Measurements from ENCODE around the gene SPC24. TPM values are rescaled to one million over a fixed set of nuclear protein-coding genes. Genes with fewer than 3 reads are reported as not detected.
A peak's percentile ranks its signal among the peaks of the same experiment; 100 is the strongest.
"Not testable (repeated sequence)": the region's sequence is repeated elsewhere in the genome, so short reads cannot be mapped to it uniquely, and the experiment has no call there.

The SPC24 gene
- total RNA-seq, 1 donor from 2014 or later = 1.1 TPM

GRCh38 chr19:11100049-11100448 lies 55.5 kb downstream of the SPC24 start:
- H3K27ac ChIP-seq = no peak overlapping the region
- no peaks in the 10 kb centered on the region for H3K27me3 ChIP-seq
- no peak for DNase-seq (ENCODE audit: low spot score in 2 of 2)
- no peak overlapping the region for H3K4me3 ChIP-seq
- TF ChIP-seq CTCF (IDR thresholded peaks at IDR 0.05) = no peak
- H3K4me1 ChIP-seq = peaks cover 4 to 21% of the 10 kb centered on the region in 2 donors
- intact Hi-C loops (cut with DNase I) = no loop called here
- no peaks in the 10 kb centered on the region for H3K9me3 ChIP-seq
- H3K36me3 ChIP-seq = peaks cover 9 to 39% of the 10 kb centered on the region in 2 donors

- Histone ChIP-seq H3K27ac (no peak overlapping the region), H3K36me3 (peaks cover 8 to 27% of the 10 kb centered on the region in 2 donors), H3K27me3 (no peaks in the 10 kb centered on the region), H3K4me3 (no peak overlapping the region), H3K9me3 (no peaks in the 10 kb centered on the region), H3K4me1 (peaks cover 4 to 26% of the 10 kb centered on the region in 2 donors)
- no peak for DNase-seq (ENCODE audit: low spot score in 2 of 2)
- intact Hi-C loops (cut with DNase I) = no loop called here
- TF ChIP-seq CTCF (IDR thresholded peaks at IDR 0.05) = no peak
Measured at GRCh38 chr19:11098861-11099260, 56.7 kb downstream of the SPC24 start.

- intact Hi-C loops (cut with DNase I) = no loop called here
- H3K27ac ChIP-seq = no peak overlapping the region
- TF ChIP-seq CTCF (IDR thresholded peaks at IDR 0.05) = no peak
- no peaks in the 10 kb centered on the region for H3K9me3 ChIP-seq
- H3K4me1 ChIP-seq = peaks cover 4 to 26% of the 10 kb centered on the region in 2 donors
- H3K27me3 ChIP-seq = no peaks in the 10 kb centered on the region
- DNase-seq (ENCODE audit: low spot score in 2 of 2) = no peak
- H3K36me3 ChIP-seq = peaks cover 8 to 22% of the 10 kb centered on the region in 2 donors
- H3K4me3 ChIP-seq = no peak overlapping the region
Measured at GRCh38 chr19:11098327-11098726, 57.3 kb downstream of the SPC24 start.

- DNase-seq (ENCODE audit: low spot score in 2 of 2); H3K27me3 ChIP-seq; H3K4me3 ChIP-seq; H3K9me3 ChIP-seq; intact Hi-C loops (cut with DNase I): not testable (repeated sequence)
- peaks cover 4 to 28% of the 10 kb centered on the region in 2 donors for H3K4me1 ChIP-seq
- H3K36me3 ChIP-seq = peaks cover under 1 to 13% of the 10 kb centered on the region in 2 donors
- peak overlapping the region in 1 of 2 donors; percentile 80 for H3K27ac ChIP-seq
Measured at GRCh38 chr19:11097367-11097766, 58.2 kb downstream of the SPC24 start.

- peaks cover 0 to 9% of the 10 kb centered on the region in 2 donors for H3K36me3 ChIP-seq
- H3K4me3 ChIP-seq = no peak overlapping the region
- peaks cover 10 to 38% of the 10 kb centered on the region in 2 donors for H3K4me1 ChIP-seq
- H3K27ac ChIP-seq = peak overlapping the region; percentile 80 to 99
- DNase-seq (ENCODE audit: low spot score in 2 of 2) = peak in 1 of 2 donors; percentile 75
- intact Hi-C loops (cut with DNase I) = loop anchor here (1.0 kb wide), 1 partner anchor 11 kb away; no protein-coding TSS in a partner anchor
- TF ChIP-seq CTCF (IDR thresholded peaks at IDR 0.05) = no peak
- no peaks in the 10 kb centered on the region for H3K9me3 ChIP-seq
- H3K27me3 ChIP-seq = no peaks in the 10 kb centered on the region
Measured at GRCh38 chr19:11096210-11096841, 59.3 kb downstream of the SPC24 start.

Other genes starting within 250 kb of the SPC24 start
- 139 TPM for gene YIPF2, start 227.1 kb downstream of the SPC24 start, total RNA-seq
- gene TIMM29, start 227.0 kb downstream of the SPC24 start, total RNA-seq = 66.9 TPM
- gene SMARCA4, start 194.8 kb downstream of the SPC24 start, total RNA-seq = 89.5 TPM
- 37.4 TPM for gene LDLR, start 66.3 kb downstream of the SPC24 start, total RNA-seq
- gene KANK2, start 41.8 kb upstream of the SPC24 start, total RNA-seq = 572 TPM
- gene ANGPTL8, start 83.8 kb upstream of the SPC24 start, total RNA-seq = not detected
- 140 TPM for gene DOCK6, start 106.7 kb upstream of the SPC24 start, total RNA-seq
- gene TSPAN16, start 140.4 kb upstream of the SPC24 start, total RNA-seq = not detected
- gene RAB3D, start 183.9 kb upstream of the SPC24 start, total RNA-seq = 33.6 TPM
- gene TMEM205, start 190.5 kb upstream of the SPC24 start, total RNA-seq = 225 TPM
- gene CCDC159, start 190.7 kb upstream of the SPC24 start, total RNA-seq = 79.0 TPM
- 61.4 TPM for gene PLPPR2, start 199.7 kb upstream of the SPC24 start, total RNA-seq
- gene SWSAP1, start 218.9 kb upstream of the SPC24 start, total RNA-seq = 4.5 TPM
- 0.21 TPM for gene EPOR, start 228.5 kb upstream of the SPC24 start, total RNA-seq